Measurements from ENCODE around the gene NINJ1.

The NINJ1 gene

DNA sequence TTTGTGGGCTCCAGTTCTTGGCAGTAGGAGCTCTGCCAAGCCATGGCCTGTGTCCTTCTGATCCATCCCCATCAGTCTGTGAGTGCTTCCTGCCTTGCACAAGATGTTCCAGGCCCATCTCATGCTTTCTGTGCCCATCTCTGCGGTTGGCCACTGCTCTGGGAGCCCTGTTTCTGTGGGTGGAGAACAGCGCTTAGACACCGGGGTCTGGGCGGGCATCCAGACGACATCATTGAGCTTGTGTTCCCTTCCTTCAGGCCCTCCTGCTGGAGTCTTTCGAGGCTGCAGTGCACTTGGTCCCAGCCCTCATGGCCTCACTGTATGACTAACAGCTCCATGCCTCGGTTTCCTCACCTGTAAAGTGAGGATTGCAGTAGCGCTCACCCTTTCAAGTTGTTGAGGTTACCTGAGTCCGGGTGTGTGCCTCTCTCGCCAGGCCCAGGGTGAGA is 52.9 kb downstream of the NINJ1 start:
- peaks cover 2 to 3% of the 10 kb centered on the region in 2 experiments for H3K4me1 ChIP-seq (ENCODE audit: control insufficient read depth in 1 of 2, insufficient read depth in 2 of 2, low read length in 2 of 2)
- no peak overlapping the region for H2AK5ac ChIP-seq (ENCODE audit: low read length)
- no peak overlapping the region for H3K9ac ChIP-seq (ENCODE audit: low read length)
- no peak overlapping the region for H3K4me3 ChIP-seq (ENCODE audit: low read depth, low read length)
- no peaks in the 10 kb centered on the region for H3K79me2 ChIP-seq (ENCODE audit: control insufficient read depth, insufficient read depth, low read length, poor library complexity)
- peaks cover 2% of the 10 kb centered on the region for H3K9me3 ChIP-seq (ENCODE audit: insufficient read depth, low read depth, low read length)
- no peak overlapping the region for H3K14ac ChIP-seq (ENCODE audit: low read length)
- no peaks in the 10 kb centered on the region for H3K36me3 ChIP-seq (ENCODE audit: control insufficient read depth in 1 of 2, insufficient read depth in 2 of 2, low read length in 2 of 2)
- H2BK5ac ChIP-seq (ENCODE audit: low read depth, low read length, poor library complexity) = no peak overlapping the region
- DNase-seq = no peak
- H4K12ac ChIP-seq (ENCODE audit: low read depth, low read length) = no peak overlapping the region
- H4K91ac ChIP-seq (ENCODE audit: low read depth, low read length) = no peak overlapping the region
- H3K18ac ChIP-seq (ENCODE audit: low read length) = no peak overlapping the region
- no peak overlapping the region for H2AFZ ChIP-seq (ENCODE audit: insufficient read depth, low read length, poor library complexity)
- no peak overlapping the region for H2BK12ac ChIP-seq (ENCODE audit: low read length)
- WGBS (ENCODE audit: extremely low coverage, insufficient coverage, insufficient read length) = no CpG with 5 or more reads among the region's 10 CpGs
- no peak overlapping the region for H3K23ac ChIP-seq (ENCODE audit: low read length)
- no peak overlapping the region for H2BK120ac ChIP-seq (ENCODE audit: insufficient read depth, low read length, poor library complexity)
- H3K79me1 ChIP-seq (ENCODE audit: low read length) = no peaks in the 10 kb centered on the region
- no peaks in the 10 kb centered on the region for H3K27me3 ChIP-seq (ENCODE audit: insufficient read depth, low read length)
- no peak overlapping the region for H3K4me2 ChIP-seq (ENCODE audit: low read length)
- no peak overlapping the region for H3K27ac ChIP-seq (ENCODE audit: low read depth, low read length)
- no peak overlapping the region for H4K8ac ChIP-seq (ENCODE audit: low read depth, low read length)
- no peak overlapping the region for H3K4ac ChIP-seq (ENCODE audit: low read depth, low read length)

DNA sequence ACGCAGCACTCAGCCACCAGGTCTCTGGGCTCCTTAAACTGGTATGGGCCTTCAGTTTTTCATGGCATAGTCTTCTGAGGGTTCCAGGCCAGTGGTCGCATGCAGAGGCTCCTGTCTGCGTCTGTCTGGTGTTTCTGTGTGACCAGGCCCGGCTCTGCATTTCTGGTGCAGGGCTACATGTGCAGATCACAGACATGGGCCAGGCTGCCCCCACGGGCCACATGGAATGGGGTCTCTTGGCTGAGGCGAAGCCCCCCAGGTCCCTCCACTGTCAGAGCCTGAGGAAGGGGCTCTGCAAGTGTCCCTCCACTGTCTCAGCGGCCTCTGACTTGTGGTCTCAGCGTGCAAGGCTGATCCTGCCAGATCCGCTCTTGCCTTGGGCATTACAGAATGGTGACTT is 53.6 kb downstream of the NINJ1 start:
- H3K9me3 ChIP-seq (ENCODE audit: insufficient read depth, low read depth, low read length) = no peaks in the 10 kb centered on the region
- H4K12ac ChIP-seq (ENCODE audit: low read depth, low read length) = no peak overlapping the region
- no peak overlapping the region for H2BK120ac ChIP-seq (ENCODE audit: insufficient read depth, low read length, poor library complexity)
- DNase-seq = no peak
- H2BK5ac ChIP-seq (ENCODE audit: low read depth, low read length, poor library complexity) = no peak overlapping the region
- H3K79me2 ChIP-seq (ENCODE audit: control insufficient read depth, insufficient read depth, low read length, poor library complexity) = no peaks in the 10 kb centered on the region
- H3K23ac ChIP-seq (ENCODE audit: low read length) = no peak overlapping the region
- no peaks in the 10 kb centered on the region for H3K79me1 ChIP-seq (ENCODE audit: low read length)
- H3K4me3 ChIP-seq (ENCODE audit: low read depth, low read length) = no peak overlapping the region
- no peak overlapping the region for H4K8ac ChIP-seq (ENCODE audit: low read depth, low read length)
- no peak overlapping the region for H3K27ac ChIP-seq (ENCODE audit: low read depth, low read length)
- no peak overlapping the region for H3K4ac ChIP-seq (ENCODE audit: low read depth, low read length)
- H3K4me2 ChIP-seq (ENCODE audit: low read length) = no peak overlapping the region
- no peaks in the 10 kb centered on the region for H3K36me3 ChIP-seq (ENCODE audit: control insufficient read depth in 1 of 2, insufficient read depth in 2 of 2, low read length in 2 of 2)
- no peak overlapping the region for H3K18ac ChIP-seq (ENCODE audit: low read length)
- H3K9ac ChIP-seq (ENCODE audit: low read length) = no peak overlapping the region
- no peak overlapping the region for H3K14ac ChIP-seq (ENCODE audit: low read length)
- no peak overlapping the region for H4K91ac ChIP-seq (ENCODE audit: low read depth, low read length)
- peaks cover 2 to 3% of the 10 kb centered on the region in 2 experiments for H3K4me1 ChIP-seq (ENCODE audit: control insufficient read depth in 1 of 2, insufficient read depth in 2 of 2, low read length in 2 of 2)
- no peaks in the 10 kb centered on the region for H3K27me3 ChIP-seq (ENCODE audit: insufficient read depth, low read length)
- no peak overlapping the region for H2BK12ac ChIP-seq (ENCODE audit: low read length)
- WGBS (ENCODE audit: extremely low coverage, insufficient coverage, insufficient read length) = no CpG with 5 or more reads among the region's 9 CpGs
- no peak overlapping the region for H2AFZ ChIP-seq (ENCODE audit: insufficient read depth, low read length, poor library complexity)
- H2AK5ac ChIP-seq (ENCODE audit: low read length) = no peak overlapping the region

DNA sequence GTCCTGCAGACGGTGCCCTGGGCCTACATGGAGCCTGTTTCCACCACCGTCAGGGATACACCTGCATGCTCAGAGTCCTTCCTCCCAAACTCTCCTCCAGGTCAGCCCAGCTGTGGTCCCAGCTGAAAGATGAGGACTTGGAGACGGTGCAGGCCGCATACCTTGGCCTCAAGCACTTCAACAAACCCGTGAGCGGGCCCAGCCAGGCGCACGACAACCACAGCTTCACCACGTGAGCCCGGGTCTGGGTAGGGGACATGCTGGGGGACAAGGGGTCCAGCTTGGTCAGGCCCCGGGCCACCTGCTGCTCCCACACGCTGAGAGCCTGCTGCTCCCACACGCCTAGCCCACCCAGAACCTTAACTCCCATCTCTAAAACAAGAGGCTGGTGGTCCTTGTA is 54.7 kb downstream of the NINJ1 start:
- Histone ChIP-seq H3K9ac (ENCODE audit: low read length) (no peak overlapping the region), H4K91ac (ENCODE audit: low read depth, low read length) (no peak overlapping the region), H3K79me2 (ENCODE audit: control insufficient read depth, insufficient read depth, low read length, poor library complexity) (no peaks in the 10 kb centered on the region), H3K36me3 (ENCODE audit: control insufficient read depth in 1 of 2, insufficient read depth in 2 of 2, low read length in 2 of 2) (no peaks in the 10 kb centered on the region), H3K27me3 (ENCODE audit: insufficient read depth, low read length) (no peaks in the 10 kb centered on the region), H3K4ac (ENCODE audit: low read depth, low read length) (no peak overlapping the region), H3K27ac (ENCODE audit: low read depth, low read length) (no peak overlapping the region), H3K79me1 (ENCODE audit: low read length) (no peaks in the 10 kb centered on the region), H2AK5ac (ENCODE audit: low read length) (no peak overlapping the region), H3K4me1 (ENCODE audit: control insufficient read depth in 1 of 2, insufficient read depth in 2 of 2, low read length in 2 of 2) (peaks cover 2 to 3% of the 10 kb centered on the region in 2 experiments), H3K23ac (ENCODE audit: low read length) (no peak overlapping the region), H3K14ac (ENCODE audit: low read length) (no peak overlapping the region), H2BK120ac (ENCODE audit: insufficient read depth, low read length, poor library complexity) (no peak overlapping the region), H2BK5ac (ENCODE audit: low read depth, low read length, poor library complexity) (no peak overlapping the region), H3K9me3 (ENCODE audit: insufficient read depth, low read depth, low read length) (no peaks in the 10 kb centered on the region), H2AFZ (ENCODE audit: insufficient read depth, low read length, poor library complexity) (no peak overlapping the region), H2BK12ac (ENCODE audit: low read length) (no peak overlapping the region), H4K8ac (ENCODE audit: low read depth, low read length) (no peak overlapping the region), H3K4me2 (ENCODE audit: low read length) (no peak overlapping the region), H3K18ac (ENCODE audit: low read length) (no peak overlapping the region), H4K12ac (ENCODE audit: low read depth, low read length) (no peak overlapping the region), H3K4me3 (ENCODE audit: low read depth, low read length) (no peak overlapping the region)
- DNase-seq = no peak
- no CpG with 5 or more reads among the region's 13 CpGs for WGBS (ENCODE audit: extremely low coverage, insufficient coverage, insufficient read length)

DNA sequence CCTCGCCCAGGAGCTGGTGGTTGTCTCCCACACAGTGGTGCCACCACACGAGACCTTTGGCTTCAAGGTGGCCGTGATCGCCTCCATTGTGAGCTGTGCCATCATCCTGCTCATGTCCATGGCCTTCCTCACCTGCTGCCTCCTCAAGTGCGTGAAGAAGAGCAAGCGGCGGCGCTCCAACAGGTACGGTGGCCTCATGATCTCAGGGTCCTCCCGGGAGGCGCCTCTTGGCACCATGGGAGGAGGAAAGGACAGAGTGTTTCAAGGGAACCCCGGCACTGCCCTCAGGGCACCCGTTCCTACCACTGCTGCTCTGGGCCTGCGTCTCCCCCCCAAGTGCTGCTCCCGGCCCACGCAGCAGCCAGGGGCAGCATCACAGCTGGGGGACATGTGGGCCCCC is 56.2 kb downstream of the NINJ1 start:
- H2BK5ac ChIP-seq (ENCODE audit: low read depth, low read length, poor library complexity) = no peak overlapping the region
- no peaks in the 10 kb centered on the region for H3K9me3 ChIP-seq (ENCODE audit: insufficient read depth, low read depth, low read length)
- no peak overlapping the region for H3K9ac ChIP-seq (ENCODE audit: low read length)
- H4K12ac ChIP-seq (ENCODE audit: low read depth, low read length) = no peak overlapping the region
- no peak overlapping the region for H3K27ac ChIP-seq (ENCODE audit: low read depth, low read length)
- no peak overlapping the region for H4K8ac ChIP-seq (ENCODE audit: low read depth, low read length)
- H3K36me3 ChIP-seq (ENCODE audit: control insufficient read depth in 1 of 2, insufficient read depth in 2 of 2, low read length in 2 of 2) = no peaks in the 10 kb centered on the region
- peaks cover 0 to 1% of the 10 kb centered on the region in 2 experiments for H3K4me1 ChIP-seq (ENCODE audit: control insufficient read depth in 1 of 2, insufficient read depth in 2 of 2, low read length in 2 of 2)
- no peak overlapping the region for H3K23ac ChIP-seq (ENCODE audit: low read length)
- H2BK120ac ChIP-seq (ENCODE audit: insufficient read depth, low read length, poor library complexity) = no peak overlapping the region
- H2AK5ac ChIP-seq (ENCODE audit: low read length) = no peak overlapping the region
- no peak overlapping the region for H3K4me3 ChIP-seq (ENCODE audit: low read depth, low read length)
- no CpG with 5 or more reads among the region's 16 CpGs for WGBS (ENCODE audit: extremely low coverage, insufficient coverage, insufficient read length)
- no peaks in the 10 kb centered on the region for H3K27me3 ChIP-seq (ENCODE audit: insufficient read depth, low read length)
- no peak for DNase-seq
- H3K79me1 ChIP-seq (ENCODE audit: low read length) = no peaks in the 10 kb centered on the region
- no peak overlapping the region for H2BK12ac ChIP-seq (ENCODE audit: low read length)
- H3K18ac ChIP-seq (ENCODE audit: low read length) = no peak overlapping the region
- no peaks in the 10 kb centered on the region for H3K79me2 ChIP-seq (ENCODE audit: control insufficient read depth, insufficient read depth, low read length, poor library complexity)
- no peak overlapping the region for H4K91ac ChIP-seq (ENCODE audit: low read depth, low read length)
- H3K4me2 ChIP-seq (ENCODE audit: low read length) = no peak overlapping the region
- H2AFZ ChIP-seq (ENCODE audit: insufficient read depth, low read length, poor library complexity) = no peak overlapping the region
- H3K14ac ChIP-seq (ENCODE audit: low read length) = no peak overlapping the region
- H3K4ac ChIP-seq (ENCODE audit: low read depth, low read length) = no peak overlapping the region
